GM18858 (cell line): Measurements from ENCODE around the gene NPW.
"Not testable (repeated sequence)": the region's sequence is repeated elsewhere in the genome, so short reads cannot be mapped to it uniquely, and the experiment has no call there.

ENCODE experiments used
- ATAC-seq: cut with Tn5 transposase; IDR thresholded peaks from one replicate; pipeline ENCODE4 v1.9.1; 2021; ENCODE audit not compliant: unreplicated experiment

NPW gene

GRCh38 chr16:2019921-2020831 lies 591 bp downstream of the NPW start:
- ATAC-seq = no peak

- no peak for ATAC-seq
These were observed 3.1 kb downstream of the NPW start for GRCh38 chr16:2022723-2023091.

GRCh38 chr16:2023092-2024031 lies 3.8 kb downstream of the NPW start:
- ATAC-seq = peak; percentile 58

GRCh38 chr16:2024032-2024420 lies 4.4 kb downstream of the NPW start:
- ATAC-seq = no peak

GRCh38 chr16:2025251-2025650 lies 5.7 kb downstream of the NPW start:
- no peak for ATAC-seq

- ATAC-seq = no peak
These were observed 6.4 kb downstream of the NPW start for GRCh38 chr16:2025878-2026460.

- ATAC-seq = no peak
These were observed 7.0 kb downstream of the NPW start, which contains the start of gene NHERF2 for GRCh38 chr16:2026461-2027023. NHERF2 (plus strand) TSS chr16:2026902; CDS start chr16:2027006, 104 bp downstream.

- no peak for ATAC-seq
These were observed 7.7 kb downstream of the NPW start for GRCh38 chr16:2027024-2028010.

GRCh38 chr16:2028146-2028545 lies 8.6 kb downstream of the NPW start:
- ATAC-seq = no peak

GRCh38 chr16:2028620-2029220 lies 9.1 kb downstream of the NPW start:
- ATAC-seq = no peak

GRCh38 chr16:2029350-2029749 lies 9.8 kb downstream of the NPW start:
- ATAC-seq = no peak

- ATAC-seq = no peak
These were observed 10.5 kb downstream of the NPW start for GRCh38 chr16:2030036-2030435.

GRCh38 chr16:2031081-2031577 lies 11.5 kb downstream of the NPW start:
- no peak for ATAC-seq

- ATAC-seq = no peak
These were observed 12.9 kb downstream of the NPW start for GRCh38 chr16:2032285-2033056.

GRCh38 chr16:2033057-2033908 lies 13.7 kb downstream of the NPW start:
- no peak for ATAC-seq

GRCh38 chr16:2033909-2034695 lies 14.5 kb downstream of the NPW start:
- ATAC-seq = not testable (repeated sequence)
